HEK293 (cell line): ENCODE data around the gene PRKAG2.
A peak's percentile ranks its signal among the peaks of the same experiment; 100 is the strongest.

Experiments
- CTCF ChIA-PET: fragments of 350-600 bp; formaldehyde crosslinking; extraction: SDS; loops from one replicate; lab custom pipeline; 2021; ENCODE audit warnings: antibody characterized with exemption; lab: Yijun Ruan, JAX
- POLR2A ChIA-PET: fragments of 300-600 bp; formaldehyde crosslinking; extraction: SDS; loops from one replicate; lab custom pipeline; 2020; ENCODE audit warnings: antibody characterized with exemption, inconsistent platforms; lab: Yijun Ruan, JAX
- H3K27ac ChIP-seq: fragments of 200-500 bp; sonication (Bioruptor generic); 2 replicates; pipeline ENCODE4 v1.5.1; 2014; ENCODE audit warnings: low read depth, low read length, control low read depth, inconsistent platforms; ENCODE audit errors: extremely low read depth
- H3K36me3 ChIP-seq, 2 experiments: fragments of 200-500 bp in 1 of 2; sonication (Bioruptor generic) in 1 of 2; 1 replicate in 1 of 2; 2 replicates in 1 of 2; pipeline ENCODE4 v1.5.1; 2014 to 2017; ENCODE audit warnings: inconsistent platforms in 2 of 2, low read length in 2 of 2; ENCODE audit not compliant: control insufficient read depth in 2 of 2, insufficient read depth in 1 of 2
- H3K4me1 ChIP-seq: fragments of 200-500 bp; sonication (Bioruptor generic); 2 replicates; pipeline ENCODE4 v1.5.1; 2014; ENCODE audit warnings: mild to moderate bottlenecking, low read length, inconsistent platforms; ENCODE audit not compliant: control insufficient read depth, insufficient read depth
- H3K4me3 ChIP-seq: 2 replicates; pipeline ENCODE4 v1.5.1; 2011; ENCODE audit warnings: low read depth, mild to moderate bottlenecking, control low read depth, low read length, moderate library complexity
- H3K9me3 ChIP-seq: fragments of 200-500 bp; sonication (Bioruptor generic); 2 replicates; pipeline ENCODE4 v1.5.1; 2014; ENCODE audit warnings: low read depth, low read length, inconsistent platforms; ENCODE audit not compliant: control insufficient read depth, insufficient read depth
- KLF9 ChIP-seq: fragments of 450-650 bp; formaldehyde crosslinking; IDR thresholded peaks from 2 replicates; pipeline ENCODE4 v1.5.1; 2016; ENCODE audit warnings: missing biosample characterization, missing genetic modification characterization, low read depth
- OSR2 ChIP-seq: fragments of 450-650 bp; formaldehyde crosslinking; IDR thresholded peaks from 2 replicates; pipeline ENCODE4 v1.5.1; 2016; ENCODE audit warnings: missing biosample characterization, missing genetic modification characterization
- PRDM2 ChIP-seq: fragments of 450-650 bp; formaldehyde crosslinking; IDR thresholded peaks from 2 replicates; pipeline ENCODE4 v1.5.1; 2016; ENCODE audit warnings: missing biosample characterization, missing genetic modification characterization, borderline replicate concordance
- TRIM28 ChIP-seq: IDR thresholded peaks from 2 replicates; pipeline ENCODE4 v1.6.1; 2011; ENCODE audit warnings: low read length, control low read depth, borderline replicate concordance
- ZBTB44 ChIP-seq: fragments of 450-650 bp; IDR thresholded peaks from 2 replicates; pipeline ENCODE4 v1.5.1; 2018; ENCODE audit warnings: missing biosample characterization, mild to moderate bottlenecking, missing genetic modification characterization
- ZEB2 ChIP-seq: fragments of 450-650 bp; formaldehyde crosslinking; IDR thresholded peaks from 2 replicates; pipeline ENCODE4 v1.5.1; 2016; ENCODE audit warnings: missing biosample characterization, missing genetic modification characterization
- ZNF510 ChIP-seq: fragments of 450-650 bp; formaldehyde crosslinking; IDR thresholded peaks from 2 replicates; pipeline ENCODE4 v1.5.1; 2018; ENCODE audit warnings: mild to moderate bottlenecking, missing genetic modification characterization, missing biosample characterization; ENCODE audit not compliant: insufficient replicate concordance
- ZNF571 ChIP-seq: fragments of 450-650 bp; formaldehyde crosslinking; IDR thresholded peaks from 2 replicates; pipeline ENCODE4 v1.5.0; 2017; ENCODE audit warnings: missing biosample characterization, missing genetic modification characterization
- ZNF610 ChIP-seq: fragments of 450-650 bp; formaldehyde crosslinking; IDR thresholded peaks from 2 replicates; pipeline ENCODE4 v1.5.1; 2016; ENCODE audit warnings: missing biosample characterization, missing genetic modification characterization, borderline replicate concordance
- ZNF654 ChIP-seq: fragments of 450-650 bp; formaldehyde crosslinking; IDR thresholded peaks from 2 replicates; pipeline ENCODE4 v1.5.1; 2016; ENCODE audit warnings: low read depth, missing biosample characterization, missing genetic modification characterization
- ZNF792 ChIP-seq: fragments of 450-650 bp; formaldehyde crosslinking; IDR thresholded peaks from 2 replicates; pipeline ENCODE4 v1.5.1; 2016; ENCODE audit warnings: missing biosample characterization, missing genetic modification characterization

Gene PRKAG2

GRCh38 chr7:151807846-151808245, 69.1 kb downstream of the PRKAG2 start (continued):
- TF ChIP-seq ZNF654 (tag by site-specific recombination), result no peak

GRCh38 chr7:151806952-151807775, 69.8 kb downstream of the PRKAG2 start:
- Histone ChIP-seq H3K36me3 (no peaks in the 10 kb centered on the region), H3K27ac (no peak overlapping the region), H3K4me1 (no peaks in the 10 kb centered on the region), H3K4me3 (no peak overlapping the region), H3K9me3 (no peaks in the 10 kb centered on the region)
- no peak for TF ChIP-seq ZNF571 (tag by site-specific recombination)
- TF ChIP-seq ZNF610 (tag by site-specific recombination), result peak; percentile 76; the same call in 1 of the 2 replicates
- ChIA-PET CTCF (interaction anchor here (1.0 kb wide), 1 partner anchor 25 kb away, joined by 3 read pairs; no protein-coding TSS in a partner anchor), POLR2A (interaction anchor here (0.6 kb wide), 1 partner anchor 1793 kb away, joined by 3 read pairs; no protein-coding TSS in a partner anchor)

- Histone ChIP-seq H3K4me3 (no peak overlapping the region), H3K36me3 (no peaks in the 10 kb centered on the region), H3K27ac (no peak overlapping the region), H3K9me3 (no peaks in the 10 kb centered on the region), H3K4me1 (no peaks in the 10 kb centered on the region)
- ChIA-PET CTCF (interaction anchor here (0.8 to 1.0 kb wide), 2 partner anchors 24 to 491 kb away, joined by 3 read pairs; no protein-coding TSS in a partner anchor), POLR2A (no interaction called here)
- TF ChIP-seq ZNF654 (tag by site-specific recombination), result no peak
- no peak for TF ChIP-seq PRDM2 (tag by site-specific recombination)
- TF ChIP-seq TRIM28, result peak; percentile 37; the same call in 1 of the 2 replicates
- no peak for TF ChIP-seq ZNF792 (tag by site-specific recombination)
- TF ChIP-seq KLF9 (tag by site-specific recombination), result no peak
- no peak for TF ChIP-seq ZBTB44 (tag by site-specific recombination)
- peak; percentile 80 for TF ChIP-seq OSR2
Measured at GRCh38 chr7:151806204-151806603, 70.7 kb downstream of the PRKAG2 start.

GRCh38 chr7:151805191-151805590, 71.7 kb downstream of the PRKAG2 start:
- TF ChIP-seq ZNF510 (tag by site-specific recombination) (peak; percentile 55), ZEB2 (tag by site-specific recombination) (no peak)
- no peaks in the 10 kb centered on the region for H3K9me3 ChIP-seq
- no peaks in the 10 kb centered on the region for H3K36me3 ChIP-seq
- ChIA-PET CTCF (interaction anchor here (0.8 to 1.2 kb wide), 2 partner anchors 22 to 490 kb away, joined by 3 read pairs; no protein-coding TSS in a partner anchor), POLR2A (no interaction called here)
- H3K4me1 ChIP-seq, result no peaks in the 10 kb centered on the region
- no peak overlapping the region for H3K4me3 ChIP-seq
- H3K27ac ChIP-seq, result no peak overlapping the region
